Activated CD4-positive, alpha-beta T cell treated with anti-CD3 and anti-CD28 coated beads, Interleukin-2, amount 50 U/mL, for 4 hours (primary cell): ENCODE results near the gene DENND1A.

Experiments
- DNase-seq, 2 experiments: peaks; one replicate each; pipeline ENCODE4 v3.0.0-alpha.2; 2020

Gene DENND1A

DNA sequence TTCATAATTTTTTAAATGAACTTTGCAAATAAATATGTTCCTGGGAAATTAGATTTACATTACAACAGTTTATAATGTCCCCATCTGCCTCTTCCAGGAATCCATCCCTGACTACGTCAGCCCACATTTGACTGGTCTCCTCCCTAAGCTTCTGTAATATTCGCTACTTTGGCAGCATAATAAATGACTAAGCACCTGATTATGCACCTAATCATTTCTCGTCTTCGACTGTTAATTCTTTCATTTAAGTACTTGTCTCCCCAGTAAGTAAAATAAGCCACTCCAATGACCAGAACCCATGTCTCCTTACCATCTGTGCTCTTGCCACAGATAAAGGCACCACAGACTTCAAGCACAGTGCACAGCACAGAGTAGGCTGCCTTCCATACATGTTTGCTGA, 122.7 kb downstream of the DENND1A start:
- DNase-seq: no peak

DNA sequence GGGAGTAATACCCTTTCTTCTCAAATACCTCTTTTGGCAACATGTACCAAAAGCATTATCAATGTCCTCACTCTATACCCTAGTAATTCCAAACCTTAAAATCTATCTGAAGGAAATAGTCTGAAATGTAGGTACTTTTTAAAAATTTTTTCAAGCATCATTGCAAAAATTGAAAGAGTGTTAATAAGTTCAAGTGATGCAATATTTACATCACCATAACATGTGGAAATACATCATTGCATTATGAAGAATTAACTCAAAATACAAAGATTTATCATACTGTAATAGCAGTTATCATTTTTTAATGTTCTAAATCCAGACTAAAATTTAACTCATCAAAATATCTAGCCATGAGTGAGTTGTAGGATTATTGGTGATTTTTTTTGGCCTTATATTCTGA, 123.1 kb downstream of the DENND1A start:
- DNase-seq: no peak

DNA sequence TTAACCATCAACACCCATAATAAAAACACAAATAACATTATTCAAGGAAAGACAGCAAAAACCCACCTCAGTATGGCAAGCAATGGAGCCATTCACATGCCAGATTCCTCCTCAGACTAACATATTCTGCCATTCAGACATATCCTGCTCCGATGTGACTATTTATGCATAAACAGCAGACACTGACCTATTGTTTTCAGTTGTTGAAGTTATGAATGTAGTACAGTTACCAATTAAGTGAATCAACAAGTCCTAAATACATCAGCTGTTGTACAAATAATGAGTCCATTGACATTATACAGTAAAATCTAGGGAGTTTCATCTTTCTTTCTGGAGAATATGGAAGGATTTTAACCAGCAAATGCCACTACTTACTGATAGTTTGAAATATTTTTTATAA, 131.7 kb downstream of the DENND1A start:
- no peak for DNase-seq

DNA sequence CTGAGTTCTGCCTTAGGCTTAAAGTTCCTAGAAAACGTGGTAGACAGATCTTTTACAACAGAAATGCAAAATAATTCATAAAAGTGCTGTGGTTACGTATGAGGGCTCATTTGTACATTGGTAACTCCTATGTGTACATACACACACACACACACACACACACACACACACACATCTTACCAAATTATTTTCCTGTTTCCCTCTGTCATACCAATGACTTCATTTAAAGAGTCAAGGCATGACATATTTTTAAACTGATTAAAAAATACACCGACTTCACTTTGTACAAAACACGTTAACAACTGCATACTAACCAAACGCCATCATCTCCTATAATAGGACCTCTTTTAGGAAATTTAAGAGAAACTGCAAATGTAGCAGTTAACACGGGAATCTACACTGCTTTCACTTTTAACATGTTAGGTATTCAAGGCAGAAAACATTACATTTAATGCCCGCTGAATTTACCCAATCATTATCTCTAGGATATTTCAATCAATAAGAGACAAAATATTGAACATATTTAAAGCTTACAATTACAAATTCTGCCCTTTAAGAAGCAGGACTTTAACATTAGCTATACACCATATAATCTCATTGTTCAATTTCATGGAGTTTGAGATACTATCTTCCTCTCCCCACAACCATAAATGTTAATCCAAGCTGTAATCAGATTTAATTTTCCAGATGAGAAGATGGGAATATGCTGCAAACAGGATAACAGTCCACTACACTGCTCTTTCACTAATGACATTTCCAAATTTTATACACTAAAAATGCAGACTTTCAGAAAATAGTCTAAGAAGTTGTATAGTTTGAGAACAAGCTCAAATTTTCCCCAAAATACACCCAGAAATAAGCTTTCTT, 133.1 kb downstream of the DENND1A start:
- DNase-seq: no peak

DNA sequence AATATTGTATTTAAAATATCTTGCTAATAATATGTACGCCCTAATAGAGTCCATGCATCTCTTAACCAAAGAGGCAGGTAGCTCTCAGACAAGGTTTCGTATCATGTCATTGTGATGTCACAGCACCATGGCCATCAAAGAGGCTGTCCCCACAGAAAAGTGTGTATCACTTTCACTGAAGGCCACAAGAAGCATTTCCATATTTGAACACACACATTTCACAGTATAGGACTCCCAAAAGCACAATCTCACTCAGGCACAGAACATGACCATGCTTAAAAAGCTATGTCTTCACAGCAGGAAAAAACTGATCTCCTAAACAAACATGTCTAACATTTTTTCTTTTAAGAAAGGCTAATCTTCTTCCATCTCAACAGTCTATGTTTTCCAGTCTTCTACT, 133.8 kb downstream of the DENND1A start:
- DNase-seq: no peak

DNA sequence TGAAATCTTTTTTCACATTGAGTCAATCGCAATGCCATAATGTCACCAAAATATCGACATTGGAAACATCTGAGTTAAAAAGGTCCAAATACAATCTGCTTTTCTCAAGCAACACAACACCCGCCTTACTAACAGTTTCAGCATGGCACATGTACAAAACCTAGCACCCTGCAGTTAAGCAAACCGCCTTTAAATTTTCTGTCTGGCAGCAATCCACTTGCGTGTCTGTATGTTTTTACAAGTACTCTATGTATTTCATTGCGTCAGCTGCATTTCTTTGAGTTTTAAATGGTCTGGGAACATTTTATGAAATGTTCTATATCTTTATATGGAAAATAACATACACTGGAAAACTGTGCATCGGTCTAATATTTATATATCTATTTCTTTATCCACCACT, 134.6 kb downstream of the DENND1A start:
- DNase-seq: no peak

DNA sequence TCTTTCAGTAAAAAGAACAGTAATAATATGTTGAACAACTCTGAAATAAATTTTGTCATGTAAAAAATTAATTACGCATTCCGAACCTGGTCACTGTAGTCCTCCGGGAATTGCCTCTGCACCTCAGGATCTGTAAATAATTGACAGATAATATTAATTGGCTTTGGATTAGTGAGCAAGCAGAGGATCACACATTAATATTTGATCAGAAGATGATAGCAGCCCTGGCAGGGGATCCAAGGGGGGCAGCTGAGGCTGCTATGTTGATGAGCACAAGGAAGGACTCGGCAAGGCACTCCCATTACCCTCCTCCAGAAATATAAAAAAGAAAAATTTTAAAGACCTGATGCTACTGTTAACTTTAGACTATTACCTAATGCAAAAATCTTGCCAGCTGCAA, 137.4 kb downstream of the DENND1A start:
- no peak for DNase-seq

DNA sequence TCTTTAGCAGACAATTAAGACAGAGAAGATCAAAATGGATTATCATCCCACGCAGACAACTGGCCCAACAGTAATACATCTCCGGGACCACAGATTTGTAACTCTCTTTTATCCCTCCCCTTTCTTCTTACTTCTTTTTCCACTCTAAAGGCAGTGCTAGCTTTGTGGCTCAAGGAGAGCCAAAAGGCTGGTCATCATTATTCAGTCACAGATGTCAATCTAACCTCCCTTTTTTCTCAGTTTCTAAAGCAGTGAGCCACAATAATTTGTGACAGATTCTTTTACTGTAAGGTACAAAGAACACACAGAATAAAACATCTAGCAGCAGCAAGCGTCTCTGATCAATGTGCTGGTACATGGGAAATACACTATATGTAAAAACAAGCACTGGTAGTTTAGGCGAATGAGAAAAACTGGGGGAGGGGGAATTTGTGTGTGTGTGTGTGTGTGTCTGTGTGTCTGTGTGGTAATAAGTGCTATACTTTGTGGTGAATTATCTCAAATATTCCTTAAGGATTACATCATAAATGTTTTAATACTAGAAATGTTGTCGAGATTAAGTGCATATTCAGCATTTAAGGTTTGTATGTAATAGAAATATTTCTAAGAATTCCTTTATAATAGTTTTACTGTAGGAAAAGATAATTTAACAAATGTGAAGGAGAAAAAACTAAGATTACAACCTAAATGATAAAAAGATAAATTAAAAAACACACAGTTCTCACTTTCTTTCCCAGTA, 140.2 kb downstream of the DENND1A start:
- DNase-seq: no peak

DNA sequence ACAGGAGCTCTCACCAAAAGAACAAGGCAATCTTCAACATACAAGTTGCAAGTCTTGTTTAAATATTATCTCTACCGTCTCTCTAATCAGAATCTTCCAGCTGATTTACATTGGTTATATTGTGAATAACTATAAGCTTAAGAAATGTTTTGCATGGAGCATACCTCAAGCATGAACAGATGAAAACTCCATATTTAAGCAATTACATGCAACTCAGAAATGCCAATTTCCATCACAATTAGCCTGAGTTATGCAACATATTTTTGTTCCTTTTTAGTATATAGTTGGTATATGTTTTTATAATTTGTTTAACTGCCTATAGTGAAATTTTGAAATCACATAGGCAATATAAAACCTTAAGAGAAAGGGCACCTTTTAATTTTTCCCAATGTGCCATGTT, 142.5 kb downstream of the DENND1A start:
- DNase-seq: no peak

DNA sequence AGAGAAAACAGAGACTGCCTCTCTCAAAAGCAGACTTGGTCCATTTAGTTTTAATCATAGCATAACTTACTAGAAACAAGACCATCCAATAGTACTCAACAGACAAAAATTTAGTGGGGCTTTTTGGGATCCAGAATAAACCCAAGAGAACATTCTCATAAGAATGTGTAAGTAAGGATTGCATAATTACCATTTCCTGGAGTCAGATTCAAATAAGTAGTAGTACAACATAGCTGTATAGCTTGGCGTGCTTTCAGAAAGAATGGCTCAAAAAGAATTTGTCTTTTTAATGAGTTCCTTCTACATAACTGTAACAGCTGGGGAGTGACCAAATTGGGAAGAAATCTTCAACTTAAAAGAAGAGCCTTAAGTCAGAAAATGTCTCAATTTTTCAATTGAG, 145.4 kb downstream of the DENND1A start:
- no peak for DNase-seq

DNA sequence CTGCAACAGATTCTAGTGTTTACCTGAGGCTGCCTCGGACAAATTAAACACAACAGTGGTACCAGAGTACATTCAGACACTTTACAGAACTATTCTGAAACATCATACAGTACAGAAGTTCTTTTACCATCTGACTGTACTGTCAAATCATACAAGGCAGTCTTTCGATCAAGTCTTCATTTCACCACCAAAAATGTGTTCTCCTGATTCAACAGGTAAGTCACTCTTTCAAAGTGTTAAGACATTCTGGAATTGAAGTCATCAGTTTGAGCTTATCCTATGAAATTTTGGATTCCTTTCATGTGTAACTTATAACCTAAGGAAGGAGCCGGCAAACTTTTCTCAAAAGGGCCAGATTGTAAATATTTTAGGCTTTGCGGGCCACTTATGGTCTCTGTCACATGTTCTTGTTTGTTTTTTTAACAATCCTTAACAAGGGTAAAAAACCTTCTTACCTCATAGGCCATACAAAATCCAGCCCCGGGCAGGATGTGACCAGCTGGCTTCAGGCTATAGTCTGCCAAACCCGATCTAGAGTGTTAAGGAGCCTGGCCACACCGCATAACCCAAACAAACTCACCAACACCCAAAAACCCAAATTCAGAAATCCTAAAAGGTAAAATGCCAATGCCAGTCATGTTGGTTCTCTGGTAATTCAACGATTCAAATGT, 151.6 kb downstream of the DENND1A start:
- DNase-seq: no peak

DNA sequence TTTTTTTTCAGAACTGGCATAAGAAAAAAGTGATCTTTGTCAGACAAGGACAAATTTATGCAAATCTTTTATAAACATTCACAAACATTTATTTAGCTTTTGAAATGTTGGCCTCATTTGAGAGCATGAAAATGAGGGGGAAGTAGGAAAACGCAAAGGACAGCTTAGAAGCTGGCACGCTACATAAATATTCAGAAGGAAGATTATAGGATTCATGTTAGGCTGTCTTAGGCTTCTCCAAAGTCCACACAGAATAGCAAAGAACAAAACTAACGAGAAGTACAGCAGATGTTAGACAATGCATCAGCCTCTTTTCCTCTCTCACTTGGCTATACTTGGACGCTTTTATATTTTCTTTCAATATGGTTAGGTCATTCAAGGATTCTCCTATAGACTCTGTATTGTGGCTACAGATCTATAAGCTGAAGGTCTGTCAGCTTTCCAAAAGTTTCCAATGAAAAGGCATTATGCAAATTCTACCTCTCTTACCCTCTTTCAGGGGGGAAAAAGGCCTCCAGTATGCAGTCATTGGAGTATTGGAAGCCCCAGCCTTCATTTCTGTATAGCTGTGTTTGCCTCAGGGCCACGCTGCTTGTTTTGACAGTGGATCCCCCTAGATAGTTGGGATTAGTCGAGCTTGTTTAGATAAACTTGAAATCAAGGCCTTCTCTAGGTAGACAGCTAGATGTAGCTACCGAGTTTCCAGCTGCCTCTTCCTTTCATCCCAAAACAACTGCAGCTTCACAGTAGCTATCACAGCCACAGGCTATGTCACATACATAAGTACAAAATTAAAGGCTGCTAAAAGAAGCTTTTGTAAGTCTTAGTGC, 153.0 kb downstream of the DENND1A start:
- no peak for DNase-seq

DNA sequence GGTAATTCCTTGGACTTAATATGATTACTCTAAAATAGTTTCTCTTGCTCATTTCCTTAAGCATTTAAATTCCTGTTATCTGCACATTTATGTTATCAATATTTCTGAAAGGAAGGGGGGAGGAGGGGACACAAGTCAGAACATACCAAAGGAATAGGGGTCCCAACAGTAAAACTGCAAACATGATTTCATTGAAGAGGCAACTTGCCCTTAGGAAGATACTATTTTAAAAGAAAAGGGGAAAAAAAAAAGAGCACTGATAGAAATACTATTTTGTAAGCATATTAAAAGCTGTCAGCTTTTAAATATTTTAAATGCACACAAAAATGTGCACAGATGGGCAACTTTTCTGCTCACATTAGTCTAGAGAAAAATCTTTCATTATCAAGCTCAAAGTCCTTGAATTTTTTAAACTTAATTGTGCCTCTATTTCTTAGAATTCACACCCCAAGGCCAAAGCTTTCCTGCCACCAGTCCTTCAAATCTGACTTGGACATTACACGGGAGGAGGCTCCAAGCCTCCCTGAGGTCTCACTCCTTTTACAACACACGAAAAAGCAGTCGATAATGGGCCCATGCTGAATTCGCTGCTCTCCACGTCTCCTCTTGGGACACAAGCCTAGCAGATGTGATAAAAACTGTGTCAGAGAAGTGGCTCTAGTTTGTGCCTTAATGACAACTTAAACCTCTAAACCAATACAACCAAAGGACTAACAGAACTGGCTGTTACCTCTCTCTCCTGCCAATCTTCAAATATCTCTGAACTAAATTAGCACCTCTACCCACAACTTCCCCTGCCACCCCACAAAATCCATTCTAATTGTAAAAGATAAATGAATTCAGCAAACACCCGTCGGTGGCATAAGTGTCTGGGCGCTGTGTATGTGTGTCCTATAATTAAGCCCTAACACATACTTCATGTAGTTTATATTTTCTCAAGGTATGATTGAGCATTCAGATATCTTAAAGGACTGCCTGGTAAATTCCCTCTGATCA, 154.3 kb downstream of the DENND1A start:
- DNase-seq: no peak

DNA sequence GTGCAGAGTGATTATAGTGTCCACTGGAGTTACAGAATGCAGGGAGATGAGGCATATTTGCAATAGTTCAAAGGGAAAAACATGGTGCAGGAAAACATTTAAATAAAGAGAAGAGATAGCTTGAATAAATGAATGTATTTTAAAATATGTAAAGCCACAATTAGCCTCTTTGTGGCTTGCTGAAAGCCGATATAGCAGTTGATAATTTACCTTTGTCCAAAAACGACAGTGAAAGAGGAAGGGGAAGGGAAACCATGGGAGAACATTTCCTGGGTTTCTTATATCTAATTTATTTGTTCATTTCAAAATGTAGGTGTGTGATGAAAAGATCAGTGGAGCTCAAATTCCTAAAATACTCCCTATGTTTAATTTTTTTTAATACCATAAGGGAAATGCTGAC, 156.1 kb downstream of the DENND1A start:
- DNase-seq: no peak

DNA sequence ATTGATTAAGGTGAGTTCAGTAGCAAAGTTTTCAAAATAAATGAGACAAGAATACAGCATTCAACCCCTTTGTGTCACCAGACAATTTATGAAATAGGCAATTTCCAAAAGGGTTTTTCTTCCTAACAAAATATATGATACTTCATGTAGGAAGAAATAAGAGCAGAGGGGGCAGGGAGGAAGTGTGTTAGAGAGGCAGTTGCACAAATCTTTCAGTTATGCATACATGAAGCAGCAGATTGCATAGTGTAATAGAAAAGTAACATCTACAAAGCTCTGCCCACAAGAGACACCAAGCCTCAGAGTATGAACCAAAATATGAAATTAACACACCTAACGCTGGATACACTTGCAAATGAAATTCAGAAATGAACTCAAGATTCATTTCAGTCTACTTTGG, 157.0 kb downstream of the DENND1A start:
- DNase-seq: no peak

DNA sequence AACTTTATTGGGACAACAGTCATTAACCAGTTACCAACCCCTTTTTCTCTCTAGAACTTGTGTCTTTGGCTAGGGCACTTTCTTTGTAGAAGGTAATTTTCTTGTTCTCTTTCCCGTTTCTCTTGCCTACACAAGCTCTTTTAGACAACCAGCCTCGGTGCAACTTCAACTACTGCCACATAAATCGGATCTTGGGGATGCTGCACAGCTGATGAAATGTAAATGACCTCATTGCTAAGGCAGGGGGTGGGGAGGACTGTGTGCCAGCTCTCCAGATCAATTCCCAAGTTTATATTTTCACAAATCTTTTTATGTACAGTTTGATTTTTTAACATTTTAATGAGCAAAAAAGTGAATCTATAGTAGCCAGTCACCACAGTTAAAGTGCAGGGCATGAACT, 157.6 kb downstream of the DENND1A start:
- DNase-seq: no peak

DNA sequence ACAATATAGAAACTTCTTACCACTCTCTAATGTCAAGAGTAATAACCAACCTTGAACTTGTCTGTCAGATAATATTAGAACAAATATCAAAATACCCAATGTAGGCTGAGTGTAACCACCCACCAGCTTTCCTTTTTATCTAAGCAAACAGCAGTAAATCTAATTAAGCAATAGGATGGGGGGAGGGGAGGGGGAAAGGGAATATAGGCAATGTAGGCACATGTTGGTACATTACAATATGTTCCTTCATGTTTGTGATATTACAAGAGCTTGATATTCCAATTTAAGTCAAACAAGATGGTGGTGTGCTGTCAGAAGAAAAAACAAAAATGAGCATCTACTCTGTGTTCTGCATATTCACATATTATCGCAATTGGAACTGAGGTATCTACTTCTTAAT, 158.2 kb downstream of the DENND1A start:
- no peak for DNase-seq

DNA sequence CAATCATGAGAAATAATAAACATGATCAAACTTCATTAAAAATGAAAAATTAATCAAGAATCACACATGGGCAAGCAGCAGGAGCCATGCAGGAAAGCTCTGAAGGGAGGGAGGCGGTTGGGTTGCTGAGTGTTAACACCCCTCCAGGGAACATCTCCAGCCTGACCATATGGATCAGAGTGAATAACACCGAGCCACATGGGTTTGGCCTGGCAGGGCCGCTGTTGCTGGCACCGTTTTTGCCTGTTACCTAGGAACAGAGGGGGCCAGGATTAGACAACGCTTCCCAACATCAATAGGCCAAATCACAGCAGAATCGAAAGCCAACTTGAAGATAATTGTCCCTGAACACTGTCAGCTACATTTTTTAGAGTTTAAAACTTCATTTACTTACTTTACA, 160.2 kb downstream of the DENND1A start:
- DNase-seq: no peak

DNA sequence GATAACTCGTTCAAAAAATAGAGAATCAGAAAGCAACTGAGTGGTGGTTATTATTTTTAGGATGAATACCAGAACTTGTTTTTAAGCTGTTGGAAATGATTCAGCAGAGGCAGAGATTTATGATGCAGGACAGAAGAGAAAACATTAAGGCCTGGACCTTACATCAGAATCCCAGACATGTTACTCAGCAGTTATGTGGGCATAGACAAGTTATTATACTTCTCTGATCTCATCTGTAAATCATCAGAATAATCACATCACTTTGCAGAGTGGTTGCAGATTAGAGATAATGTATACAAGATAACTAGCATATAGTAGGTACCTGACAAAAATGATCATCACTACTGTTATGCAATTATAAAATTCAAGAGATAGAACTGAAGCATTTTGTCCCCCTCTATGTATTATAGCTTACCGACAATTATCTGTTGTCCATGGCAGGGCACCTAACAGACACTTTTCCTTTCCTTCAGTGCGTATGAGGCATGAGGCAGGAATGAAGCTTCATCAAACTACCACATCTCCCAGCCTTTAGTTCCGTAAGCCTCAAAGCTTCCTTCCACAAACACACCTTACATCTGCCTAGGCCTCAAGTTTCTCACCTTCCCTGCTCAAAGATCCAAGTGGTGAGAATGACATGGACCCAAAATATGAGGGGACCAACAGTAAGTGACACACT, 165.9 kb downstream of the DENND1A start:
- DNase-seq: no peak

DNA sequence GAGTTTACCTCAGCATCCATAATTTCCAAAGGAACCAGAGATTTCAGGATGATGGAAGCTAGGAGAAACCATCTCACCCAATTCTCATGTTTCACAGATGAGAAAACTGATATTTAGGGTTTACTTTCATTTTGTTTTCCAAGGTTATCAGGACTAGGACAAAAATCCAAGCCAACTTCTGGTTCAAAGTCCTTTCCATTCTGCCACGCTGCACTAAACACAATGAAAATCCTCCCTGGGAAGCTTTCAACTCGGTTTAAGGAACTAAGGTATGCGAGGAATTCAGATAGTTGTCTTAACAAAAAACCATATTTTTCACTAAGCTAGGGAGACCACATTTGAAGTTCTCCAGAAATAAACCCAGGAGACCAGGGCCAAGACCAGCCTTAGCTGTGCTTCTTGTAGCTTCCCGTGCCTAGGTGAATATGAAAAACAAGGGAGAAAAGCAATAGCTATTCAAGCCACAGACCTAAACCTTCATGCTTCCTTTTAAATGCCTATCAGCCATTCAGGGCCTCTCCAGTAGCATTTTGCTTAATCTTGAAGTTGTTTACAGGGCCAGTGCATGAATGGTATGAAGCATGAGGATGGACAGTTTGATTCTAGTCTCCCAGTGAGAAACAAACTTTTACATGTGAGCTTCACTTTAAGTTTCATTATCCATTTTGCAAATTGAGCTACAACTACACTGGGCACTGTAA, 167.9 kb downstream of the DENND1A start:
- no peak for DNase-seq
